Activated CD8-positive, alpha-beta memory T cell treated with anti-CD3 and anti-CD28 coated beads, Interleukin-2, amount 50 U/mL, for 1 hour (primary cell): ENCODE data around the gene KMT2C.
A peak's percentile ranks its signal among the peaks of the same experiment; 100 is the strongest.
"Not testable (repeated sequence)": the region's sequence is repeated elsewhere in the genome, so short reads cannot be mapped to it uniquely, and the experiment has no call there.

Source experiments
- DNase-seq: peaks from one replicate; pipeline ENCODE4 v3.0.0-alpha.2; 2020; ENCODE audit errors: extremely low read depth

Gene KMT2C

DNA sequence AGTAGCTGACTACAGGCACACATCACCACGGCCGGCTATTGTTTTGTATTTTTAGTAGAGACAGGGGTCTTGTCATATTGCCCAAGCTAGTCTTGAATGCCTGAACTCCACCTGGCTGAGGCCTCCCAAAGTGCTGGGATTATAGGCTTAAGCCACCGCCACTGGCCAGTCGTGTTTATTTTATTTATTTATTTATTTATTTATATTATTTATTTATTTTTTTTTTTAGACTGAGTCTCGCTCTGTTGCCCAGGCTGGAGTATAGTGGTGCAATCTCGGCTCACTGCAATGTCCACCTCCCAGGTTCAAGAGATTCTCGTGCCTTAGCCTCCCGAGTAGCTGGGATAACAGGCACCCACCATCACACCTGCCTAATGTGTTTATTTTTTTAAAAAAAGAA, 6.0 kb upstream of the KMT2C start:
- DNase-seq: not testable (repeated sequence)

DNA sequence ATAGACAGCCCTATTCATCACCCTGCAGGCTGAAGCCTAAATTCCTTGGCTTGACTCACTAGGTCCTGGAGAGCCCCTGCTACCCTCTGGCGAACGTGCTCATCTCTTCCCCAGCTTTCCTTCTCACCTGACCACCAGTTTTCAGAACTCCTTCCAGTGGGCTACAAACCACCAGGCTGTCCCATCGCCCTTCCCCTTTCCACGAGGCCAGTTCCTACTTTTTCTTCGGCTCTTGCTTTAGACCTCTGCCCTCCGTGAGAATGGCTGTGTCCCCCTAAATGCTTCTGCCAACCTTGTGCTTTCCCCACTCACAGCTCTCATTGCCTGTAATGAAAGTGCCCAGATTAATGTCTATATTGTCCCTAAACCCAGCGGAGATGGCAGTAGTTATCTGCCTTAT, 5.4 kb upstream of the KMT2C start:
- not testable (repeated sequence) for DNase-seq

GRCh38 chr7:152438017-152438416, 2.2 kb upstream of the KMT2C start:
- DNase-seq: not testable (repeated sequence)

- DNase-seq: not testable (repeated sequence)
Observed at GRCh38 chr7:152436931-152437575, 1.2 kb upstream of the KMT2C start.

GRCh38 chr7:152436111-152436930, 518 bp upstream of the KMT2C start:
- peak; percentile 67 for DNase-seq

DNA sequence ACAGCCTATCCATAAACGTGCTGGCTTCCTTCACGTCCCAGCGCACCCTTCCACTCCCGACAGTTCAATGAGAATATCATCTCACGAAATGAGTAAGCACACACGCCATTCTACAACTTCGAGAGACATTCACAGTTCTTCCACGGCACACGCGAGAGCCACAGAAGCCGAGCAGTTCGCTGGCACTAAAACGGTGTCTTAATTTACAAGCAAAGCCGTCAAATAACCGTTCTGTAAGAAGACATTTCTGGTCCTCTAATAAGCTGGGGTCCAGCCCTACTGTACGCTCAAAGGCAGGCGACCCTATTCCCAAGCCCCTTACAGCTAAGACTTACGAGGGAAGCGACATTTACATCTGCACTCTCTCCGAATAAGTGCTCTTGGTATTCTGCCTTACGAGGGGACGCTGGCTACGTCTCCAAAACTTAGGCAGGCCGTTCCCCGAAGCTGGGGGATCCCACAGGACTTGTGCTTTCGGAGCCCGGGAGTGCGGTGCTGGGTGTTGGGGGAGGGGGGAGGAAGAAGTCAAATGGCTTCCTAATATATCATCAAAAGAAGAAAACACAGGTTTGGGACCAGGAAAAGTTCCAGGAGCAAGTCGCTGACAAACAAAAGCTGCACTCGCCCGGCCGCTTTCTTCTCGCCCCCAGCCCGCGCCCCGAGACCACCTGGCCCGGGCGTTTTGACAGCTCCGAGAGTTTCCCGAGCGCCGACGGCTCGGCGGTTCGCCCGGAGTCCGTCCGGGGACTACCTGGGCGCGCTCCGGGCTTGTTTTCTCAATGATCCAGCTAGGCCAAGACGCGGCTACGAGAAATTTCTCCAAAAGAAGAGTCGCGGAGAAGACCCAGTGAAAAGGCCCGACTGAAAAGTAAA, 1.1 kb downstream of the KMT2C start:
- DNase-seq: not testable (repeated sequence)

- DNase-seq: not testable (repeated sequence)
Observed at GRCh38 chr7:152433721-152434490, 1.9 kb downstream of the KMT2C start.

DNA sequence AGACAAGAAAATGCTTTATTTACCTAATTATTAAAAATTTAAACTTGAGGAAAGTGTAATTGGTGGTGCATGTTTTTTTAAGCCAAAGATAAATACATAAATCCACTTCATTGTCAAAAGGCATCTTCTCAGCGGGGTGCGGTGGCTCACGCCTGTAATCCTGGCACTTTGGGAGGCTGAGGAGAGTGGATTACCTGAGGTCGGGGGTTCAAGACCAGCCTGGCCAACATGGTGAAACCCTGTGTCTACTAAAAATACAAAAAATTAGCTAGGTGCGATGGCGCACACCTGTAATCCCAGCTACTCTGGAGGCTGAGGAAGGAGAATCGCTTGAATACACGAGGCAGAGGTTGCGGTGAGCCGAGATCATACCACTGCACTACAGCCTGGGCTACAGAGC, 3.1 kb downstream of the KMT2C start:
- not testable (repeated sequence) for DNase-seq

DNA sequence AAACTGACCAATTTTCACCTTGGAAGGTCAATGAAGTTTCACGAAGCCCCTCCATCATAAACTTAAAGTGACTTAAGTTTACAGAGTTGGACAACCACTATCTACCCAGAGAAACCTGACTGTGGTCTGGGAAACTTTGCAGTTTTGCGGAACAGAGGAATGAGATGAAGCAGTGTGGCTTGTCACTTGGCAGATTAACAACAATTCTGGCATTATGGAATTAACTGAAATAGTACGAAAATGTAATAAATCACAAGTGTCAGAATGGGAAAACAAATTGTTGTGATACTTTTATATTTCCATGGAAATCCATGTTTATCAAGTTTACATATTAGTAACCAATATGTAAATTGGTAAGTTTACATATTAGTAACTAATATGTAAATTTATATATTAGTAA, 4.9 kb downstream of the KMT2C start:
- DNase-seq: no peak

GRCh38 chr7:152430118-152430517, 5.7 kb downstream of the KMT2C start:
- DNase-seq: not testable (repeated sequence)

- no peak for DNase-seq
Observed at GRCh38 chr7:152424348-152425108, 11.3 kb downstream of the KMT2C start.

DNA sequence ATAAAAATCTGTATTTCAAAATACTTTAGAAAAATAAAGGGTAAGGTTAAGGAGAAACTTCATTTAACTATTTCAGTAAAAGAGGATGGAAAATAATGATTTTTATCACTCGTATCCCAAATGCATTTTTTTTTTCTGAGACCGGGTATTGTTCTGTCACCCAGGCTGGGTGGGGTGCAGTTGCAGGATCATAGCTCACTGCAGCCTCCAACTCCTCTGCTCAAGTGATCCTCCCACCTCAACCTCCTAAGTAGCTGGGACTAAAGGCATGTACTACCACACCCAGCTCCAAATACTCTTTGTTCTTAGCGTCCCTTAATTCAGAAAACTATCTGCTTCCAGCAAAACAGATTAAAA, 11.8 kb downstream of the KMT2C start:
- DNase-seq: no peak

DNA sequence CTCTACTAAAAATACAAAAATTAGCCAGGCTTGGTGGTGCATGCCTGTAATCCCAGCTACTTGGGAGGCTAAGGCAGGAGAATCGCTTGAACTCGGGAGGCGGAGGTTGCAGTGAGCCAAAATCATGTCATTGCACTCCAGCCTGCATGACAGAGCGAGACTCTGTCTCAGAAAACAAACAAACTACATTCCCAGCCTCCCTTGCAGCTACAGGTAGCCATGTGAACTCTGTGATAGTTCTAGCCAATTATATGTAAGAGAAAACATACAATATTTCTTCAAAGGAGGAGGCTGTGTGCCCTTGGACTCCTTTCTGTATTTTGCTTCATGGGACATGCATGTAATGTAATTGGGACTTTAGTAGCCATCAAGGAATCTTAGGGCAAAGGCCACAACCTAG, 12.6 kb downstream of the KMT2C start:
- DNase-seq: not testable (repeated sequence)

DNA sequence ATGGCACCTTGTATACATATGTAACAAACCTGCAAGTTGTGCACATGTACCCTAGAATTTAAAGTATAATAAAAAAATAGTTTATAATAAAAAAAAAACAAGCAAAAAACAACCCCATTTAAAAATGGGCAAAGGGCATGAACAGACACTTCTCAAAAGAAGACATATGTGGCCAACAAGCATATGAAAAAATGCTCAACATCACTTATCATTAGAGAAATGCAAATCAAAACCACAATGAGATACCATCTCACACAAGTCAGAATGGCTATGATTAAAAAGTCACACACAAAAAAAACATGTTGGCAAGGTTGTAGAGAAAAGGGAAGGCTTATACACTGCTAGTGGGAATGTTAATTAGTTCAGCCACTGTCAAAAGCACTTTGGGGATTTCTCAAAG, 14.9 kb downstream of the KMT2C start:
- DNase-seq: not testable (repeated sequence)

- no peak for DNase-seq
Observed at GRCh38 chr7:152419473-152420429, 16.1 kb downstream of the KMT2C start.

DNA sequence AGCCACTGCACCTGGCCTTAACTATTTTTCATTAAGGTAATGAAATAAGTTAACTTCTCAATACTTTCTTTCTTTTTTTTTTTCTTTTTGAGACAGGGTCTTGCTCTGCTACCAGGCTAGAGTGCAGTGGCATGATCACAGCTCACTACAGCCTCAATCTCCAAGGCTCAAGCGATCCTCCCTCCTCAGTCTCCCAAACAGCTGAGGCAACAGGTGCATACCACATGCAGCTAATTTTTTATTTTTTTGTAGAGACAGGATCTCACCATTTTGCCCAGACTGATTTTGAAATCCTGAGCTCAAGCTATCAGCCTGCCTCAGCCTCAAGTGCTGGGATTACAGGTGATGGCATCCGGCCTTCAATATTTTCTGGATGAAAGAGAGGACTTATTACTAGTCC, 21.0 kb downstream of the KMT2C start:
- no peak for DNase-seq

DNA sequence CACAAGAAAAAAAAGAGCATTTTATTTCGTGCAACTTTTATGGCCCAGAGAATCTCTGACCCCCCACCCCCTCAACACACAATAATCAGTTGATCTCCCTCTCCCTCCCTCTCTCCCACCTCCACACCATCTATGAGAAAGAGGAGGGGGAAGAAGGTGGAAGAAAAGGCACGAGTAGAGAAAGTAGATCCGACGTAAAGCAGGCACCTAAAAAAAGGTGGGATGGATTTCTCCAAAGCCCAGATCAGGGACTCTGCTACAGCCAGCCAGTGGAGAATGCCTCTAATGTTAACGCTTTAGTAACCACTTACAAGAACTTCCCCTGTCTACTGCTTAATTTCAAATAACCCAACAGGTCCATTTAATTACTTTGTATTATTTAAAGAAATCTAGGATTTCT, 24.4 kb downstream of the KMT2C start:
- DNase-seq: no peak

DNA sequence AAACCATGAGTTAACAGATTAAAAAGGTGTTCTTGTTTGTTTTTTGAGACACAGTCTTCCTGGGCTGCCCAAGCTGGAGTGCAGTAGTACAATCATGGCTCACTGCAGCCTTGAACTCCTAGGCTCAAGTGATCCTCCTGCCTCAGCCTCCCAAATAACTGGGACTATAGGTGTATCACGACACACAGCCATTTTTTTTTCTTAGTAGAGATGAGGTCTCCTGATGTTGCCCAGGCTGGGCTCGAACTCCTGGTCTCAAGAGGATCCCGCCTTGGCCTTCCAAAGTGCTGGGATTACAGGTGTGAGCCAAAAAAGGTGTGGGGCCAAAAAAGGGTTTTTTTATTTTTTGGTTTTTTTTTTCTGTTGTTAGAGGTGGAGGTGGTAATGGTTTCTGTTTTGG, 29.3 kb downstream of the KMT2C start:
- no peak for DNase-seq

- not testable (repeated sequence) for DNase-seq
Observed at GRCh38 chr7:152406030-152406429, 29.8 kb downstream of the KMT2C start.

DNA sequence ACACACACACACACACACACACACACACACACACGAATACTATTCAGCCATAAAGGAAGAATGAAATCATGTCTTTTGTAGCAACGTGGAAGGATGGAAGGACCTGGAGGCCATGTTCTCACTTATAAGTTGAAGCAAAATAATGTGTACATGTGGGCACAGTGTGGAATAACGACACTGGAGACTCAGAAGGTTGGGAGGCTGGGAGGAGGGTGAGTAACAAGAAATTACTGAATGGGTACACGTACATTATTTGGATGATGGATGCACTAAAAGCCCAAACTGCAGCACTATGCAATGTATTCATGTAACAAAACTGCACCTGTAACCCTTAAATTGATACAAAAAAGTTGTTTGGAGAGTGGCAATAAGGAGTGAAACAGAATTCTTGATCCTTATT, 32.1 kb downstream of the KMT2C start:
- DNase-seq: no peak
